ENCODE measurements around the gene RAF1.

DNA sequence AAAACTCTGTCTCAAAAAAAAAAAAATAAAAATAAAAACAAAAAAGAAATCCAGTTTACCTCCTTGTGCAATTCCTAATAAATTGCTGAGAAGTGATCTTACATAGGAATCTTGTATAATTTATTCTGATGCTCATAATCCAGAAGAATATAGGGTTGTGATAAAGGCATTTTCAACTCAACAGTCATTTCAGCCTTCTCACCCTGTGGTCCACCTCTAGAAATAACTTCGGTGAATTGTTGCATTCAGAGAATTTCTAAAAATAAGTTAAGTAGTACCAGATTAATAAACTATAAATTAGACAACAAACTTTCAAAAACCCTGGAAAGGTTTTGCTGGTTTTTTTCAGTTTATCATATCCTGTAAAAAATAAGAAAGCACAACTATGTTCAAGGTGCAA lies 20.2 kb downstream of the RAF1 start:
- TF ChIP-seq POLR2AphosphoS5 (IDR thresholded peaks at IDR 0.05) = no peak
- no peak for TF ChIP-seq POLR2A (IDR thresholded peaks at IDR 0.05)
- TF ChIP-seq, protein P1, sequence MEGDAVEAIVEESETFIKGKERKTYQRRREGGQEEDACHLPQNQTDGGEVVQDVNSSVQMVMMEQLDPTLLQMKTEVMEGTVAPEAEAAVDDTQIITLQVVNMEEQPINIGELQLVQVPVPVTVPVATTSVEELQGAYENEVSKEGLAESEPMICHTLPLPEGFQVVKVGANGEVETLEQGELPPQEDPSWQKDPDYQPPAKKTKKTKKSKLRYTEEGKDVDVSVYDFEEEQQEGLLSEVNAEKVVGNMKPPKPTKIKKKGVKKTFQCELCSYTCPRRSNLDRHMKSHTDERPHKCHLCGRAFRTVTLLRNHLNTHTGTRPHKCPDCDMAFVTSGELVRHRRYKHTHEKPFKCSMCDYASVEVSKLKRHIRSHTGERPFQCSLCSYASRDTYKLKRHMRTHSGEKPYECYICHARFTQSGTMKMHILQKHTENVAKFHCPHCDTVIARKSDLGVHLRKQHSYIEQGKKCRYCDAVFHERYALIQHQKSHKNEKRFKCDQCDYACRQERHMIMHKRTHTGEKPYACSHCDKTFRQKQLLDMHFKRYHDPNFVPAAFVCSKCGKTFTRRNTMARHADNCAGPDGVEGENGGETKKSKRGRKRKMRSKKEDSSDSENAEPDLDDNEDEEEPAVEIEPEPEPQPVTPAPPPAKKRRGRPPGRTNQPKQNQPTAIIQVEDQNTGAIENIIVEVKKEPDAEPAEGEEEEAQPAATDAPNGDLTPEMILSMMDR (IDR thresholded peaks at IDR 0.05) = no peak
